ENCODE data around the gene TRIOBP. TPM values are rescaled to one million over a fixed set of nuclear protein-coding genes. Genes with fewer than 3 reads are reported as not detected.

TRIOBP gene
- total RNA-seq, 4 donors from 2014 or later = 150 to 208 (median 182) TPM

GRCh38 chr22:37679670-37680069, 17.2 kb upstream of the TRIOBP start:
- intact Hi-C loops (cut with DNase I) = loop anchor here (10.0 kb wide), 2 partner anchors 55 to 115 kb away; no protein-coding TSS in a partner anchor
- no peak overlapping the region for H3K4me3 ChIP-seq
- WGBS = 67% methylated on average over 8 of the region's 8 CpGs
- no peaks in the 10 kb centered on the region for H3K27me3 ChIP-seq
- DNase-seq (ENCODE audit: extremely low spot score) = no peak
- peaks cover 0 to 28% (median 26%) of the 10 kb centered on the region in 4 donors for H3K36me3 ChIP-seq
- peak overlapping the region; percentile 91 to 98 (median 94) for H3K27ac ChIP-seq (replicated peaks in 1 of 4)
- no peaks in the 10 kb centered on the region for H3K9me3 ChIP-seq
- H3K4me1 ChIP-seq = peaks cover 35 to 73% (median 61%) of the 10 kb centered on the region in 4 donors
- TF ChIP-seq POLR2A (IDR thresholded peaks at IDR 0.05; ENCODE audit: low read depth) = no peak
- no peak for TF ChIP-seq EP300 (IDR thresholded peaks at IDR 0.05)
- TF ChIP-seq POLR2AphosphoS5 (IDR thresholded peaks at IDR 0.05) = no peak
- TF ChIP-seq, protein P1, sequence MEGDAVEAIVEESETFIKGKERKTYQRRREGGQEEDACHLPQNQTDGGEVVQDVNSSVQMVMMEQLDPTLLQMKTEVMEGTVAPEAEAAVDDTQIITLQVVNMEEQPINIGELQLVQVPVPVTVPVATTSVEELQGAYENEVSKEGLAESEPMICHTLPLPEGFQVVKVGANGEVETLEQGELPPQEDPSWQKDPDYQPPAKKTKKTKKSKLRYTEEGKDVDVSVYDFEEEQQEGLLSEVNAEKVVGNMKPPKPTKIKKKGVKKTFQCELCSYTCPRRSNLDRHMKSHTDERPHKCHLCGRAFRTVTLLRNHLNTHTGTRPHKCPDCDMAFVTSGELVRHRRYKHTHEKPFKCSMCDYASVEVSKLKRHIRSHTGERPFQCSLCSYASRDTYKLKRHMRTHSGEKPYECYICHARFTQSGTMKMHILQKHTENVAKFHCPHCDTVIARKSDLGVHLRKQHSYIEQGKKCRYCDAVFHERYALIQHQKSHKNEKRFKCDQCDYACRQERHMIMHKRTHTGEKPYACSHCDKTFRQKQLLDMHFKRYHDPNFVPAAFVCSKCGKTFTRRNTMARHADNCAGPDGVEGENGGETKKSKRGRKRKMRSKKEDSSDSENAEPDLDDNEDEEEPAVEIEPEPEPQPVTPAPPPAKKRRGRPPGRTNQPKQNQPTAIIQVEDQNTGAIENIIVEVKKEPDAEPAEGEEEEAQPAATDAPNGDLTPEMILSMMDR (IDR thresholded peaks at IDR 0.05) = no peak

GRCh38 chr22:37680191-37680851, 16.5 kb upstream of the TRIOBP start:
- peaks cover 0 to 28% (median 26%) of the 10 kb centered on the region in 4 donors for H3K36me3 ChIP-seq
- no peak overlapping the region for H3K4me3 ChIP-seq
- WGBS = 51% methylated on average over 5 of the region's 7 CpGs
- intact Hi-C loops (cut with DNase I) = loop anchor here (10.0 kb wide), 2 partner anchors 56 to 114 kb away; no protein-coding TSS in a partner anchor
- no peaks in the 10 kb centered on the region for H3K9me3 ChIP-seq
- TF ChIP-seq, protein P1 (IDR thresholded peaks at IDR 0.05) = no peak
- TF ChIP-seq POLR2A (IDR thresholded peaks at IDR 0.05; ENCODE audit: low read depth) (no peak), POLR2AphosphoS5 (IDR thresholded peaks at IDR 0.05) (no peak), EP300 (IDR thresholded peaks at IDR 0.05) (no peak)
- H3K27me3 ChIP-seq = no peaks in the 10 kb centered on the region
- DNase-seq (ENCODE audit: extremely low spot score) = no peak
- H3K27ac ChIP-seq (replicated peaks in 1 of 4) = peak overlapping the region in 1 of 4 donors; percentile 98
- peaks cover 30 to 66% (median 55%) of the 10 kb centered on the region in 4 donors for H3K4me1 ChIP-seq

- Histone ChIP-seq H3K36me3 (peaks cover 0 to 28% (median 26%) of the 10 kb centered on the region in 4 donors), H3K9me3 (no peaks in the 10 kb centered on the region), H3K4me3 (no peak overlapping the region), H3K27me3 (no peaks in the 10 kb centered on the region), H3K4me1 (peaks cover 33 to 64% (median 52%) of the 10 kb centered on the region in 4 donors), H3K27ac (replicated peaks in 1 of 4) (peak overlapping the region in 2 of 4 donors; percentile 19 to 40)
- DNase-seq (ENCODE audit: extremely low spot score) = no peak
- TF ChIP-seq POLR2A (IDR thresholded peaks at IDR 0.05; ENCODE audit: low read depth) = no peak
- TF ChIP-seq POLR2AphosphoS5 (IDR thresholded peaks at IDR 0.05) = no peak
- no peak for TF ChIP-seq EP300 (IDR thresholded peaks at IDR 0.05)
- TF ChIP-seq, protein P1 (IDR thresholded peaks at IDR 0.05) = no peak
- intact Hi-C loops (cut with DNase I) = loop anchor here (1.0 to 10.0 kb wide), 3 partner anchors 38 to 114 kb away; no protein-coding TSS in a partner anchor
- 17% methylated on average over 1 of the region's 2 CpGs for WGBS
Measured at GRCh38 chr22:37681001-37681424, 15.8 kb upstream of the TRIOBP start.

- peak in 1 of 2 donors; percentile 31 for TF ChIP-seq POLR2AphosphoS5 (IDR thresholded peaks at IDR 0.05)
- TF ChIP-seq POLR2A (IDR thresholded peaks at IDR 0.05; ENCODE audit: low read depth) = no peak
- TF ChIP-seq, protein P1 (IDR thresholded peaks at IDR 0.05) = peak; percentile 85 to 99 (median 94)
- 28% methylated on average over 4 of the region's 6 CpGs for WGBS
- peaks cover 27 to 59% (median 47%) of the 10 kb centered on the region in 4 donors for H3K4me1 ChIP-seq
- no peak for DNase-seq (ENCODE audit: extremely low spot score)
- intact Hi-C loops (cut with DNase I) = loop anchor here (1.0 to 10.0 kb wide), 3 partner anchors 38 to 113 kb away; no protein-coding TSS in a partner anchor
- H3K27ac ChIP-seq (replicated peaks in 1 of 4) = peak overlapping the region in 2 of 4 donors; percentile 19 to 40
- H3K4me3 ChIP-seq = no peak overlapping the region
- H3K36me3 ChIP-seq = peaks cover 0 to 28% (median 26%) of the 10 kb centered on the region in 4 donors
- H3K9me3 ChIP-seq = no peaks in the 10 kb centered on the region
- H3K27me3 ChIP-seq = no peaks in the 10 kb centered on the region
Measured at GRCh38 chr22:37681556-37682049, 15.2 kb upstream of the TRIOBP start.
